GM19397 (cell line): Measurements from ENCODE around the gene NVL.
"Not testable (repeated sequence)": the region's sequence is repeated elsewhere in the genome, so short reads cannot be mapped to it uniquely, and the experiment has no call there.

Experiments used
- ATAC-seq: cut with Tn5 transposase; IDR thresholded peaks from one replicate; pipeline ENCODE4 v1.9.1; 2021; ENCODE audit warnings: mild to moderate bottlenecking, moderate library complexity; ENCODE audit not compliant: unreplicated experiment

NVL gene

GRCh38 chr1:224338150-224338838 is 8.3 kb upstream of the NVL start:
- no peak for ATAC-seq

GRCh38 chr1:224333939-224334786 is 4.2 kb upstream of the NVL start:
- ATAC-seq, result no peak

- ATAC-seq, result no peak
Observed at GRCh38 chr1:224333309-224333926, 3.4 kb upstream of the NVL start.

GRCh38 chr1:224331824-224332223 is 1.9 kb upstream of the NVL start:
- no peak for ATAC-seq

GRCh38 chr1:224331326-224331725 is 1.4 kb upstream of the NVL start:
- ATAC-seq, result no peak

GRCh38 chr1:224329484-224329841 is 509 bp downstream of the NVL start:
- ATAC-seq, result no peak

- no peak for ATAC-seq
Observed at GRCh38 chr1:224328644-224329043, 1.3 kb downstream of the NVL start.

- no peak for ATAC-seq
Observed at GRCh38 chr1:224325959-224326358, 4.0 kb downstream of the NVL start.

- ATAC-seq, result no peak
Observed at GRCh38 chr1:224321706-224322105, 8.3 kb downstream of the NVL start.

- no peak for ATAC-seq
Observed at GRCh38 chr1:224317383-224318045, 12.5 kb downstream of the NVL start.

- no peak for ATAC-seq
Observed at GRCh38 chr1:224312025-224312424, 17.9 kb downstream of the NVL start.

GRCh38 chr1:224311503-224311902 is 18.5 kb downstream of the NVL start:
- ATAC-seq, result not testable (repeated sequence)

GRCh38 chr1:224308064-224308463 is 21.9 kb downstream of the NVL start:
- no peak for ATAC-seq

GRCh38 chr1:224304767-224305166 is 25.2 kb downstream of the NVL start:
- no peak for ATAC-seq

GRCh38 chr1:224302947-224303346 is 27.0 kb downstream of the NVL start:
- no peak for ATAC-seq

- no peak for ATAC-seq
Observed at GRCh38 chr1:224301391-224301790, 28.6 kb downstream of the NVL start.

GRCh38 chr1:224300346-224300745 is 29.6 kb downstream of the NVL start:
- ATAC-seq, result no peak

- no peak for ATAC-seq
Observed at GRCh38 chr1:224298346-224299330, 31.3 kb downstream of the NVL start.

GRCh38 chr1:224294775-224295174 is 35.2 kb downstream of the NVL start:
- ATAC-seq, result no peak

- no peak for ATAC-seq
Observed at GRCh38 chr1:224292419-224292818, 37.6 kb downstream of the NVL start.
